SU-DHL-6 (cell line): ENCODE results near the gene RABEP1.

Experiments used
- H2AFZ ChIP-seq: fragments of 200-600 bp; sonication (generic); 2 replicates; pipeline ENCODE4 v1.6.1; 2014; ENCODE audit warnings: low read depth, mild to moderate bottlenecking, moderate library complexity, mixed read lengths, antibody characterized with exemption, low read length; ENCODE audit not compliant: severe bottlenecking
- H3F3A ChIP-seq: fragments of 200-600 bp; shearing (Covaris generic); 2 replicates; pipeline ENCODE4 v1.6.0; 2016; ENCODE audit warnings: antibody characterized with exemption, mild to moderate bottlenecking; ENCODE audit not compliant: insufficient read depth
- H3K27ac ChIP-seq: fragments of 200-600 bp; sonication (generic); 2 replicates; pipeline ENCODE4 v1.5.1; 2016; ENCODE audit warnings: low read depth, mild to moderate bottlenecking, low read length, moderate library complexity, mixed read lengths
- H3K27me3 ChIP-seq: fragments of 200-600 bp; sonication (generic), shearing (Covaris generic); 2 replicates; pipeline ENCODE4 v1.6.0; 2014; ENCODE audit warnings: mild to moderate bottlenecking, low read length
- H3K36me3 ChIP-seq: fragments of 200-600 bp; sonication (generic); 2 replicates; pipeline ENCODE4 v1.6.1; 2014; ENCODE audit warnings: mild to moderate bottlenecking, low read length, mixed read lengths
- H3K4me2 ChIP-seq: fragments of 300-600, 200-600 bp; shearing (Covaris generic), sonication (generic); 2 replicates; pipeline ENCODE4 v1.6.0; 2014; ENCODE audit warnings: low read length, low read depth, mild to moderate bottlenecking; ENCODE audit not compliant: poor library complexity, severe bottlenecking
- H3K4me3 ChIP-seq: fragments of 200-600 bp; sonication (generic); 2 replicates; pipeline ENCODE4 v1.5.1; 2014; ENCODE audit warnings: antibody characterized with exemption, low read length, mild to moderate bottlenecking, mixed read lengths; ENCODE audit not compliant: insufficient read depth, poor library complexity, severe bottlenecking
- H3K79me2 ChIP-seq: fragments of 200-600 bp; sonication (generic); 2 replicates; pipeline ENCODE4 v1.6.1; 2014; ENCODE audit warnings: mild to moderate bottlenecking, low read length, moderate library complexity; ENCODE audit not compliant: insufficient read depth
- H3K9ac ChIP-seq: fragments of 200-600 bp; sonication (generic); 2 replicates; pipeline ENCODE4 v1.7.0; 2014; ENCODE audit warnings: mild to moderate bottlenecking, low read length
- H3K9me2 ChIP-seq: fragments of 200-600 bp; sonication (generic); replicated peaks from 2 replicates; pipeline ENCODE4 v1.6.1; 2014; ENCODE audit warnings: low read length; ENCODE audit not compliant: insufficient read depth
- H3K9me3 ChIP-seq: fragments of 200-600 bp; sonication (generic); 2 replicates; pipeline ENCODE4 v1.6.1; 2014; ENCODE audit warnings: low read length, mixed read lengths; ENCODE audit not compliant: insufficient read depth
- H4K20me1 ChIP-seq: fragments of 200-600 bp; sonication (generic); 2 replicates; pipeline ENCODE4 v1.6.1; 2014; ENCODE audit warnings: low read depth, mild to moderate bottlenecking, antibody characterized with exemption, low read length, moderate library complexity, mixed read lengths
- EZH2phosphoT487 ChIP-seq: fragments of 200-600 bp; sonication (generic), shearing (Covaris generic); conservative IDR thresholded peaks from 2 replicates; pipeline ENCODE4 v1.6.1; 2018; ENCODE audit warnings: mild to moderate bottlenecking, antibody characterized with exemption, low read length, moderate library complexity, mixed read lengths
- TF ChIP-seq, protein P1 (sequence below): fragments of 200-600 bp; sonication (generic); IDR thresholded peaks from one replicate; pipeline ENCODE4 v1.5.1; 2017; ENCODE audit warnings: antibody characterized with exemption, mild to moderate bottlenecking, low read length, moderate library complexity; ENCODE audit not compliant: insufficient read depth, poor library complexity, severe bottlenecking

The RABEP1 gene

DNA sequence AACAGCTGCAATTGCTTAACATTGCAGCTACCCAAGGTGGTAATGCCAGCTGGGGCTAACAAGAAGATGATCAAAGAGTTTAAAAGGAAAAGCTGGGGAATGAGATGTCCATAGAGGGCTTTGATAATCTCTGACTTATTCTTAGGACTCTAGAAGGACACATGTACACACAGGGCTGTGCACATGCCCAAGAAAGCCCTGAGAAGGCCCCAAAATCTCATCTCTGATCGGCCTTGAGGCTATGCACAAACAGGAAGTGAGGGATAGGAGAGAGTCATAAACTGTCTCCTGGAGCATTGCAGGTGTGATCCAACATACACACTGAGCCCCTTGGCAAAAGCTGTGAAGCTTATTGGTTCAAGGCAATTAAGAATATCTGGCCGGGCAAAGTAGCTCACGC lies 17.2 kb upstream of the RABEP1 start:
- H2AFZ ChIP-seq: no peak overlapping the region
- no peak for TF ChIP-seq EZH2phosphoT487
- TF ChIP-seq, protein P1, sequence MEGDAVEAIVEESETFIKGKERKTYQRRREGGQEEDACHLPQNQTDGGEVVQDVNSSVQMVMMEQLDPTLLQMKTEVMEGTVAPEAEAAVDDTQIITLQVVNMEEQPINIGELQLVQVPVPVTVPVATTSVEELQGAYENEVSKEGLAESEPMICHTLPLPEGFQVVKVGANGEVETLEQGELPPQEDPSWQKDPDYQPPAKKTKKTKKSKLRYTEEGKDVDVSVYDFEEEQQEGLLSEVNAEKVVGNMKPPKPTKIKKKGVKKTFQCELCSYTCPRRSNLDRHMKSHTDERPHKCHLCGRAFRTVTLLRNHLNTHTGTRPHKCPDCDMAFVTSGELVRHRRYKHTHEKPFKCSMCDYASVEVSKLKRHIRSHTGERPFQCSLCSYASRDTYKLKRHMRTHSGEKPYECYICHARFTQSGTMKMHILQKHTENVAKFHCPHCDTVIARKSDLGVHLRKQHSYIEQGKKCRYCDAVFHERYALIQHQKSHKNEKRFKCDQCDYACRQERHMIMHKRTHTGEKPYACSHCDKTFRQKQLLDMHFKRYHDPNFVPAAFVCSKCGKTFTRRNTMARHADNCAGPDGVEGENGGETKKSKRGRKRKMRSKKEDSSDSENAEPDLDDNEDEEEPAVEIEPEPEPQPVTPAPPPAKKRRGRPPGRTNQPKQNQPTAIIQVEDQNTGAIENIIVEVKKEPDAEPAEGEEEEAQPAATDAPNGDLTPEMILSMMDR: no peak

DNA sequence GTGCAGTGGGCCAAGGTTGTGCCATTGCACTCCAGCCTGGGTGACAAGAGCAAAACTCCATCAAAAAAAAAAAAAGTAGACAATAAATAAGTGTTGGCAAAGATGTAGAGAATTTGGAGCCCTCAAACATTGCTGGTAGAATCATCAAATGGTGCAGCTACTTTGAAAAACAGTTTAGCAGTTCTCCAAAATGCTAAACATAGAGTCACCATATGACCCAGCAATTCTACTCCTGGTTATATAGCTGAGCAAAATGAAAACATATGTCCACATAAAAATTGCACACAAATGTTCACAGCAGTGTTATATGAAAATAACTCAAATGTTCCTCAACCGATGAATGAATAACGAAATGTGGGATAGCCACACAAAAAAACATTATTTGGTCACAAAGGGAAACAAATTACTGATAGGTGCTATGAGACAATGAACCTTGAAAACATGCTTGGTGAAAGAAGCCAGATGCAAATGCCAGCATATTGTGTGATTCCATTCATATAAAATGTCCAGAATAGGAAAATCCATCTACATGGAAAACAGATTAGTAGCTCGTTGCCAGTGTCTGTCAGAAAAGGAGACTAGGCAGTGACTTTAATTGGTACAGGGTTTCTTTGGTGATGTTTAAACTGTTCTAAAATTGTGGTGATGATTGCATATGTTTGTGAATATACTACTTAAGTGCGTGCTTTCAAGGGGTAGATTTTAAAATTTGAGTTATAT lies 12.7 kb upstream of the RABEP1 start:
- Histone ChIP-seq H3K27me3 (no peaks in the 10 kb centered on the region), H3K36me3 (no peaks in the 10 kb centered on the region), H3K4me2 (no peak overlapping the region), H3K79me2 (no peaks in the 10 kb centered on the region), H2AFZ (no peak overlapping the region), H3F3A (no peaks in the 10 kb centered on the region), H3K9me2 (no peaks in the 10 kb centered on the region), H3K4me3 (no peak overlapping the region), H4K20me1 (no peaks in the 10 kb centered on the region), H3K9me3 (no peaks in the 10 kb centered on the region), H3K9ac (no peak overlapping the region), H3K27ac (no peak overlapping the region)
- TF ChIP-seq EZH2phosphoT487: no peak

More for the DNA sequence above, 17.2 kb upstream of the RABEP1 start:
- no peak overlapping the region for H3K4me2 ChIP-seq
- no peak overlapping the region for H3K9ac ChIP-seq
- no peak overlapping the region for H3K27ac ChIP-seq
- H4K20me1 ChIP-seq: no peaks in the 10 kb centered on the region
- no peak overlapping the region for H3K4me3 ChIP-seq
- no peaks in the 10 kb centered on the region for H3K9me2 ChIP-seq
- no peaks in the 10 kb centered on the region for H3K36me3 ChIP-seq
- no peaks in the 10 kb centered on the region for H3K27me3 ChIP-seq
- H3F3A ChIP-seq: no peaks in the 10 kb centered on the region
- no peaks in the 10 kb centered on the region for H3K9me3 ChIP-seq
- H3K79me2 ChIP-seq: no peaks in the 10 kb centered on the region

DNA sequence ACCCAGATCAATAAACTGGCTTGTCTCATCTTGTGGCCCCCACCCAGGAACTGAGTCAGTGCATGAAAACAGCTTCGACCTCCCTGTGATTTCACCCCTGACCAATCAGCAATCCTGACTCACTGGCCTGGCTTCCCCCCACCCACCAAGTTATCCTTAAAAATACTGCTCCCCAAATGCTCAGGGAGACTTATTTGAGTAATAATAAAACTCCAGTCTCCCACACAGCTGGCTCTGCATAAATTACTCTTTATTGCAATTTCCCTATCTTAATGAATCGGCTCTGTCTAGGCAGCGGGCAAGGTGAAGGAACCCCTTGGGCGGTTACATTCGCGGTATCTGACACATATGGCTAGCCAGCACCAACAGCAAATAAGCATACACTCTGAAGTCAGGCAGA lies 9.8 kb upstream of the RABEP1 start:
- Histone ChIP-seq H3K27ac (no peak overlapping the region), H3K9me2 (no peaks in the 10 kb centered on the region), H4K20me1 (no peaks in the 10 kb centered on the region), H3F3A (no peaks in the 10 kb centered on the region), H3K36me3 (no peaks in the 10 kb centered on the region), H3K9me3 (no peaks in the 10 kb centered on the region), H3K9ac (no peak overlapping the region), H3K27me3 (no peaks in the 10 kb centered on the region), H3K4me2 (no peak overlapping the region), H2AFZ (no peak overlapping the region), H3K4me3 (no peak overlapping the region), H3K79me2 (no peaks in the 10 kb centered on the region)
- TF ChIP-seq, protein P1: no peak
- no peak for TF ChIP-seq EZH2phosphoT487

DNA sequence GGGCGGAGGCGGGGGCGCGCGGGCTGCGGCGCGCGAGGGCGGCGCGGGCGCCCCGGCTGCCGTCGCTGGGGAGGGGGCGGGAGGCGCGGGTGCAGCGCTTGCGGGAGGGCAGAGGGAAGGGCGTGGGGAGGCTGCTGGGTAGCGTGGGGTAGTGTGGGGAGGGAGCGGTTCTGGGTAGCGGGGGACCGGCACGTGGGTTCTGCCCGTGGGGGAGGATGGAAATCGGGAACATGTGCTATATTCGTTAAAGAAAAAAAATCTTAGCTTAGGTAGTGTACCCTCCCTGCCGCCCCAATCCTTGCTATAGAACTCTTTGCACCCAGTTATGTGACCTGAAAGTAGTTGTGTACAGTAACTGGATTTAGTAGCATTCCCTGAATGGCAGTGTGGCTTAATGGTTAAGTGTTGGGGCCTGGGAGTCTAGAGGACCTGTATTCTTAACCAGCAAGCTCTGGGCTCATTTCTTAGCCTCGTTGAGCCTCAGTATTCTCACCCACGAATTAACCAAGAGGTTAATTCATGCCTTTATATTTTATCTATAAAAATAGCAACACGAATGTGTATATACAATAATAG lies 646 bp downstream of the RABEP1 start:
- Histone ChIP-seq H3K4me3 (peak overlapping the region; percentile 65), H3K9ac (peak overlapping the region; percentile 66), H3K9me2 (no peaks in the 10 kb centered on the region), H3K79me2 (peaks cover 51% of the 10 kb centered on the region), H3K27me3 (no peaks in the 10 kb centered on the region), H3F3A (peaks cover 6% of the 10 kb centered on the region; the same call in 1 of the 2 replicates), H3K4me2 (peak overlapping the region; percentile 87), H2AFZ (no peak overlapping the region), H4K20me1 (peaks cover 4% of the 10 kb centered on the region; the same call in 1 of the 2 replicates), H3K9me3 (no peaks in the 10 kb centered on the region), H3K27ac (peak overlapping the region; percentile 20), H3K36me3 (no peaks in the 10 kb centered on the region)
- TF ChIP-seq, protein P1: no peak
